ENCODE data around the gene TSR3.
A peak's percentile ranks its signal among the peaks of the same experiment; 100 is the strongest.

Gene TSR3

DNA sequence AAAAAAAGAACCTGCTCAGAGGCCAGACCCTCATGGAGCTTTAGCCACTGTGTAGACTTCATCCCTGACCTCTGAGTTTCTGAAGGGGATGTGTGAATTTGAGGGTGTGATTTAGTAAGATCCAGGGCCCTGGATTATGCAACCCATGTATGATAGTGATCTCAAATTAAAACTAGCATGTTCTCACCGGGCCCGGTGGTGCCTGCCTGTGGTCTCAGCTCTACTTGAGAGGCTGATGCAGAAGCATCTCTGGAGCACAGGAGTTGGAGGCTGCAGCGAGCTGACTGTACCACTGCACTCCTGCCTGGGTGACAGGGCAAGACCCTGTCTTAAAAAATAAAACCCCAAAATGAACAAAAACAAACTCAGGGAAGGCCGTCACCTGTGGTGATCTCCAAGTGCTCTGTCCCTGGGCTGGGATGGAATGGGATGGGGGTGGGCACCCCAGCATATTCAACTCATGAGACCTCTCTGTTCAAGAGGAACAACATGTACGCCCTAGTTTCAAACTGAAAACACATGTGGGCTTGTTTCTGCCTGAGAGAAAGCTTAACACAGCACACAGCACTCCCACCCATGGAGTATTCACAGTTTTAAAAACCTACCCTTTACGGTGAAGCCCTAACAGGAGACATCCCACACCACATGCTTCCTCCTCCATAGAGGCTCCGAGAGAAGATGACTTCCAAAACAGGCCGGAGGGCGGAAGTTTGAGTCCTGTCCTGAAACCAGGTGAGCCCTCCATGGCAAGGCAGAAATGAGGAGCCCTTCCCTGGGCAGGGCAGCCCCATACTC, 30.1 kb upstream of the TSR3 start:
- no peak overlapping the region for H3K4me3 Mint-ChIP-seq
- H3K27me3 Mint-ChIP-seq, result no peaks in the 10 kb centered on the region
- H3K4me1 Mint-ChIP-seq, result peaks cover 10% of the 10 kb centered on the region
- H3K9me3 Mint-ChIP-seq, result no peaks in the 10 kb centered on the region
- H3K27ac Mint-ChIP-seq, result no peak overlapping the region
- peaks cover 5% of the 10 kb centered on the region for H3K36me3 Mint-ChIP-seq

DNA sequence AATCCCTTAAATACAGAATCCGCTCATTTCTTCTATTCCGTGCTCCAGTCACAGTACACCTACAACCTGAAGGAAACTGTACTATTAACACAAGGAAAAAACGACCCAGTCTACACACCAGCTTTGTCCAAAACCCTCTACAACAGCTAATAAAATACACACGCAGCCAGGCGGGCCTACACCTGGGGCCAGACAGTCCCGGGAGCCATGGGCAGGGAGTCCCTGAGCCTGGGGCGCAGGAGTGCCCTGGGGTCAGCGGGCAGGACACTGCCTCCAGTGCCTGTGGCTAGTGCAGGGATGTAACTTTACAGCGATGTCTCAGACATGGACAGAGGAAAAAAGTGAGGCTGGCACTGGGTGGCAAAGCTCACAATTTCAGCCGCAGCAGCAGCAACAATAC, 28.5 kb upstream of the TSR3 start:
- peak overlapping the region; percentile 77 for H3K4me3 Mint-ChIP-seq
- H3K27me3 Mint-ChIP-seq, result no peaks in the 10 kb centered on the region
- peaks cover 7% of the 10 kb centered on the region for H3K36me3 Mint-ChIP-seq
- H3K27ac Mint-ChIP-seq, result peak overlapping the region; percentile 82
- H3K4me1 Mint-ChIP-seq, result peaks cover 13% of the 10 kb centered on the region
- H3K9me3 Mint-ChIP-seq, result no peaks in the 10 kb centered on the region

DNA sequence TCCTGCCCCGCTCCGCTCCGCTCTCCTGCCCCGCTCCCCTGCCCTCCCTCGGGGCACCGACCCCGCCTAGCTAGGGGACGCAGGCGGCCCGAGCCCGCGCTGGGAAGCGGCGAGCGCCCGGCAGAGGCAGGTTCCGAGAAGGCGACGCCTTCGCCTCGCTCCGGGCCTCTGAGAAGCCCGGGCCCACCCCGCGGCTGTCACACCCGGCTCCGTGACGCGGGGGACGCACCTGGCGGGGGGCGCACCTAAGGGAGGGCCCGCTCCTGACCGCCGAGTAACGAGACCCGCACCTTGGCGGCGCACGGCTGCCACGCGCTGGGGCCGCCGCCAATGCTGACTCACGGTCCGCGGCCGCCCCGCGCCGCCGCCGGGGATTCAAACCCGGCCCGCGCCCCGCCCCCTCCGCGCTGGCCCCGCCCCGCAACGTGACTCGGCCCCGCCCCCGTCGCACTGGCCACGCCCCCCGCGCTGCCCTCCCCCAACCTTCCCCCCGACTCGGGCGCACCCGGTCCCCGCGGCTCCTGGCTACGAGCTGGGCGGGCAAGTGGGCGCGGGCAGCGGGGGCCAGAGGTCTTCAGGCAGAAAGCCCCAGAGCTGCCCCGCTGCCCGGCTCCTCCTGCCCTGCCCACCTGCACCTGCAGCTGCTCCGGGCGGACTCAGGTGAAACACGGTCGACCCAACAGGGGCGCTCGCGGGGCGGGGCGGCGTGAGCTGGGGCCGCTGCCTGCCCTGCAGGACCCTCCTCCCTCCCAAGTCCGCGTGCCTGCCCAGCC, 27.8 kb upstream of the TSR3 start:
- H3K27ac Mint-ChIP-seq, result peak overlapping the region; percentile 82
- peak overlapping the region; percentile 77 for H3K4me3 Mint-ChIP-seq
- no peaks in the 10 kb centered on the region for H3K9me3 Mint-ChIP-seq
- H3K27me3 Mint-ChIP-seq, result no peaks in the 10 kb centered on the region
- peaks cover 13% of the 10 kb centered on the region for H3K4me1 Mint-ChIP-seq
- H3K36me3 Mint-ChIP-seq, result peaks cover 7% of the 10 kb centered on the region

DNA sequence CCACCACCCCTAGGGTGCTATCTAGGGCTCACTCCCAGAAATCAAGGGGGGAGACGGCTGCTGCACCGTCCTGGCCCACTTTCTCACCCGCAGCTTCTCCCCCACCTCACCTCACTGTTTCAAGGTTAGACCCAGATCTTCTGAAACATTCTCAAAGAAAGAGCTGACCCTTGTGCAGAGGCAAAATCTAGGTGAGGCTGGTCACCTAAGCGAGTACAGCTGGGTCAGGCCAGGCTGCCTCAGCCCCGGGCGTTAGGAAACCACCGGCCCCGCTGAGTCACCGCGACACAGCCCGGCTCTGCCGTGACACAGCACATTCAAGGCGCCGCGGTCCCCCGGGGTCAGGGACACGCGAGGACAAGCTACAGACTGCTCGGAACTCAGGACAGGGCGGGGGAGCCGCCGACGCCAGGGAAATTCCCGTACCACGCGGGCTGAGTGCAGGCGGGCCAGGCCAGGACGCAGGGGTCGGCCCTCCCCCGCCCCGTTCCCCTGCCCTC, 27.2 kb upstream of the TSR3 start:
- Mint-ChIP-seq H3K4me3 (peak overlapping the region; percentile 90), H3K27ac (peak overlapping the region; percentile 93), H3K36me3 (peaks cover 7% of the 10 kb centered on the region), H3K9me3 (no peaks in the 10 kb centered on the region), H3K27me3 (no peaks in the 10 kb centered on the region), H3K4me1 (peaks cover 13% of the 10 kb centered on the region)

DNA sequence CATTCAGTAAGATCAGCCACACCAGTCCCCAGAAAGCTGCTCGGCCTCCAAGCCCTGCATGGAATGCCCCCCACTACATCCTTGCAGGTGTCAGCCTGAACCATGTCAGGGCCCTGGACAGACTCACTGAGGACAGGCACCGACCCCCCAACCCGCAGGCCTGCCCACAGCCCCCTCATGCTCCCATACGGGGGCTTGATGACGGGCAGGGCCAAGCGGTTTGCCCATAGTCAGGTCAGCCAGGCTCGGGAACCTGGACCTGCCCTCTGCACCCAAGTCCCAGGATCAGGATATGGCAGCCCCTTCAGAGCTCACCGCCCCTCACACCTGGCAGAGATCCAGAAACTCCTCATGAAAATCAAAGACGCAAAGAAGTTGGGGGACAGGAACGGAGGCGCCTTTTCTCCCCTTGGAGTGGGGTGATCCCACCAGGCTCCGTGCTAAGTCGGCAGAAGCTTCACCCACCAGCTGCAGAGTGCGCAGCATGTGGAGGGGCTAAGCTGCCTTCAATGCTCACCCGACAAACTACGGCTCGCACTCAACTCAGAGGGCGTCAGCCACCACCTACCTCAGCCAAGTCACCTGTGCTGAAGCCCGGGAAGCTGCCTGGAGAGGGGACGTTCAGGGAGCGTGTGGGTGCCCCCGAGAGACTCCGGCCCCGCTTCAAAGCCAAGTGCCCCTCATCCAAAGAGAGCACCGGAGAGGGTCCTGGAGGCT, 26.6 kb upstream of the TSR3 start:
- Mint-ChIP-seq H3K4me1 (peaks cover 13% of the 10 kb centered on the region), H3K27ac (peak overlapping the region; percentile 93), H3K36me3 (peaks cover 7% of the 10 kb centered on the region), H3K4me3 (peak overlapping the region; percentile 90), H3K9me3 (no peaks in the 10 kb centered on the region), H3K27me3 (no peaks in the 10 kb centered on the region)

DNA sequence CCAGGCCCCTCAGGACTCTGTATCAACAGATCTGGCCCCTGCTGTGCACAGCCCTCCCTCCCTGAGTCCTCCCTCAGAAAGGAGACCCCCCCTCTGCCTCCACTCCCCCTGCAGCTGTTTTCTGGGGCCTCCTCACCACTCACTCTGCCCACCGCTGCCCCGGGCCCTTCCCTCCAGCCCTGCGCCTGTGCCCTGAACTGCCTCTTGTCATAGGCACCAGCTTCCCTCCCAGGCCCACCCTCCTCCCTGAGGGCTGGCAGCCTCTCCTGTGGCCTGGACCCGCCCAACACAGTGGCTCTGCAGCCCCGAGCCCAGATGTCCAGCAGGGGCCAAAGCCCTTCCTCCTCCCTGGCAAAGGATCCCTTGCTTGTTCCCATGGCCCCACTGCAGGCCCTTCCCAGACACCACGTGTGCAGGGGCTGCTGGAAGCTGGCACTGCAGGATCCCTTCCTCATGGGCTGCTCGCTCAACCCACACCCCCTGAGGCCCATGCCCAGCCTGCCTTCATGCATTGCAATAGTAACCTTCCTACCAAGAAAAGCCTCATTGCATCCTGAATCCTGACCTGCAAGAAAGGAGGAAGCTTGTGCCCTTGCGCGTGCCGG, 25.8 kb upstream of the TSR3 start:
- no peaks in the 10 kb centered on the region for H3K9me3 Mint-ChIP-seq
- no peak overlapping the region for H3K4me3 Mint-ChIP-seq
- H3K4me1 Mint-ChIP-seq, result peaks cover 13% of the 10 kb centered on the region
- peaks cover 7% of the 10 kb centered on the region for H3K36me3 Mint-ChIP-seq
- H3K27ac Mint-ChIP-seq, result peak overlapping the region; percentile 93
- no peaks in the 10 kb centered on the region for H3K27me3 Mint-ChIP-seq

DNA sequence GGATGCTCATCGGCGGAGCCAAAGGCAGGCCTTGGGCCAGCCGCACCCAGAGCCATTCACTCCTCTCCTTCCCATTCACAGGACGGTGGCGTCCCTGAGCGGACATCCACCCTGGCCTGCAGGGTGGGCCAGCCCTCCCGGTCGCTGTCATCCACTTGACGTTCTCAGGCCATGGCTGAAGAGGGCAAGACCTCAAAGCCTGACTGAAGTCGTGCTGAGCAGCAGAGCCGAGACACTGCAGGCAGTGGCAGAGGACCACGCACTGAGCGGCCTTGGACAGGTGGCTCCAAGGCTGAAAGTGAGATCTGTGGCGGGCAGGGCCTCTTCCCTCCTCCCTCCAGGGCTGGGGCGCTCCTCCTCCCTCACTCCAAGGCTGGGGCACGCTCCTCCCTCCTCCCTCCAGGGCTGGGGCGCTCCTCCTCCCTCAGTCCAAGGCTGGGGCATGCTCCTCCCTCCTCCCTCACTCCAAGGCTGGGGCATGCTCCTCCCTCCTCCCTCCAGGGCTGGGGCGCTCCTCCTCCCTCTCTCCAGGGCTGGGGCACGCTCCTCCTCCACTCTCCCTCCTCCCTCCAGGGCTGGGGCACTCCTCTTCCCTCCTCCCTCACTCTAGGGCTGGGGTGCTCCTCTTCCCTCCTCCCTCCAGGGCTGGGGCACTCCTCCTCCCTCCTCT, 24.2 kb upstream of the TSR3 start:
- H3K36me3 Mint-ChIP-seq, result peaks cover 5% of the 10 kb centered on the region
- H3K4me1 Mint-ChIP-seq, result peaks cover 13% of the 10 kb centered on the region
- H3K4me3 Mint-ChIP-seq, result no peak overlapping the region
- no peaks in the 10 kb centered on the region for H3K9me3 Mint-ChIP-seq
- H3K27me3 Mint-ChIP-seq, result no peaks in the 10 kb centered on the region
- no peak overlapping the region for H3K27ac Mint-ChIP-seq

DNA sequence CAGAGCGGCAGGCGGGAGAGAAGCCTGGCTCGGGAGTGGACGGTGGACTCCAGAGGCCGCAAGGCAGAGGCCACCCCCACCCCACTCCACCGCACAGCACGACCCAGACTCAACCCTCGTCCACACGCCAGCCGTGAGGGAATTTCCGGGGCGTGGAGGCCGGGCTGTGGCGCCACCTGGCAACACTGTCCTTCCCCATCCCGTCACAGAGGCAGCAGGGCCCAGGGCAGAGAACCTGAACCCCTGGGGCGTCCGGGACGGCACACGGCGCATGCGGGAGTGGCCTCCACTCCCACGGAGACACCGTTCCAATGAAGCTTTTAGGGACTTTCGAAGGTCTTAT, 23.6 kb upstream of the TSR3 start:
- Mint-ChIP-seq H3K27ac (no peak overlapping the region), H3K27me3 (no peaks in the 10 kb centered on the region), H3K4me3 (no peak overlapping the region), H3K9me3 (no peaks in the 10 kb centered on the region), H3K36me3 (peaks cover 4% of the 10 kb centered on the region), H3K4me1 (peaks cover 13% of the 10 kb centered on the region)

DNA sequence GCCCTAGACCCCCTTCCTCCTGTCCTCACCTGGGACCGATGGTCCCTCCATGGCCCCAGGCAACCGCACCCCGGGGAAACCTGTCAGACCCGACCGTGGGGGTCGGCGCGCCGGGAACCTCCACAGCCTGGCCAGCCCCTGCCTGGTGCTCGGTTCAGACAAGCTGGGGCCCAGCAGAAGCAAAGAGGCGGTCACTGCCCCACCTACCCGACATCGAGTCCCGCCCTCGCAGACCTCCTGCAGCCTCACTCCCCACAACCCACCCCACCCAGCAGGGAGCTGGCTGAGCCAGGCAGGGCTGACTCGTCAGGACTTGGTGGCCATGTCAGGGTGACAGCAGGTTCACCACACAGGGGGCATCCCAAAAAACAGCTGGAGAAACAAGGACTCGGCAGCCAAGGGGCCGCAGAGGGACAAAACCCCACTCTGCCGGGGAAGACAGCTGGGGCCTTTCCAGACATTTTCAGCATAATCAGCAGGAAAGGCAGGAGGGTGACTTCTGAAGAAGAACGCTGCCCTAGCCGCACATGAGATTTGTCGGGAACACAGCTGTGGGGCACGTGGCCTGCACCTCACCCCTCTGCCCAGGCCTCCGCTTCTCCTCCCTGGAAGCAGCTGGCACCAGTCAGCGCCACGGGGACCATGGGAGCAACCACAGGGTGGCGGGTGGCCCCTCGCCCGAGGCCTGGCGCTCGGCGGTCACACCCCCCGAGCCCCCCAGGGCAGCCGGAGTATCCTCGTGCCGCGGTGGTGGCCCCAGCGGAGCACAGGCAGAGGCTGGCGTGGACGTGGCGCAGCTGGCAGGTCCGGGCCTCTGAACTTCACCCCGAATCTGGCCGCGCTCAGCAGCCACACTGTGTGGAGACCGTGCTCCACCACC, 23.0 kb upstream of the TSR3 start:
- Mint-ChIP-seq H3K27ac (no peak overlapping the region), H3K36me3 (peaks cover 4% of the 10 kb centered on the region), H3K4me1 (peaks cover 13% of the 10 kb centered on the region), H3K4me3 (no peak overlapping the region), H3K27me3 (no peaks in the 10 kb centered on the region), H3K9me3 (no peaks in the 10 kb centered on the region)

DNA sequence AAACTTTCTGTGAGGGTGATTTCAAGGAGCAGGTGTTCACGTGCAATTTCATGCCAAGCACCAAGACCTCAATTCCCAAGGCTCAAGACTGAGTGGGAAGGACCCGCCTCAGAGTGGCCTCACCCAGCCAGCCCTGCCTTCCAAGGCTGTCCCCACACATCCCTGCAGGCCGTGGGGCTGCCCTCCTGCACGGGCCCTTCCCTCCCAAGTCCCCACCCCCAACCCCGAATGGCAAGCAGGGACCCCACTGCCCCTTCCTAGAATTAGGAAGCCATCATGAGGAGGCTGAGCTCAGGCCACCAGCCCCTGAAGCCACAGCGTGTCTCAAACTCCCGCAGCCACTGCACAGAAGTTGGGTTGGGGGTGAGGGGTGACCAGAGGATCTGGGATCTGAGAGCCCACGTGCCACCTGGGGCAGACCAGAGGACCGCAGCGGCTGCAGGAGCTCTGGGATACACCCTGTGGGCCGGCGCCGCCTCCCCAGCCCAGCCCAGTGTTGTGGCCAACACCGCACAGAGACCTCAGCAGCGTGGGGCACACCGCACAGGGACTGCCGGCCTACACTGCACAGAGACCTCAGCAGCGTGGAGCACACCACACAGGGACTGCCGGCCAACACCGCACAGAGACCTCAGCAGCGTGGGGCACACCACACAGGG, 20.7 kb upstream of the TSR3 start:
- Mint-ChIP-seq H3K36me3 (peaks cover 2% of the 10 kb centered on the region), H3K9me3 (no peaks in the 10 kb centered on the region), H3K27ac (no peak overlapping the region)

DNA sequence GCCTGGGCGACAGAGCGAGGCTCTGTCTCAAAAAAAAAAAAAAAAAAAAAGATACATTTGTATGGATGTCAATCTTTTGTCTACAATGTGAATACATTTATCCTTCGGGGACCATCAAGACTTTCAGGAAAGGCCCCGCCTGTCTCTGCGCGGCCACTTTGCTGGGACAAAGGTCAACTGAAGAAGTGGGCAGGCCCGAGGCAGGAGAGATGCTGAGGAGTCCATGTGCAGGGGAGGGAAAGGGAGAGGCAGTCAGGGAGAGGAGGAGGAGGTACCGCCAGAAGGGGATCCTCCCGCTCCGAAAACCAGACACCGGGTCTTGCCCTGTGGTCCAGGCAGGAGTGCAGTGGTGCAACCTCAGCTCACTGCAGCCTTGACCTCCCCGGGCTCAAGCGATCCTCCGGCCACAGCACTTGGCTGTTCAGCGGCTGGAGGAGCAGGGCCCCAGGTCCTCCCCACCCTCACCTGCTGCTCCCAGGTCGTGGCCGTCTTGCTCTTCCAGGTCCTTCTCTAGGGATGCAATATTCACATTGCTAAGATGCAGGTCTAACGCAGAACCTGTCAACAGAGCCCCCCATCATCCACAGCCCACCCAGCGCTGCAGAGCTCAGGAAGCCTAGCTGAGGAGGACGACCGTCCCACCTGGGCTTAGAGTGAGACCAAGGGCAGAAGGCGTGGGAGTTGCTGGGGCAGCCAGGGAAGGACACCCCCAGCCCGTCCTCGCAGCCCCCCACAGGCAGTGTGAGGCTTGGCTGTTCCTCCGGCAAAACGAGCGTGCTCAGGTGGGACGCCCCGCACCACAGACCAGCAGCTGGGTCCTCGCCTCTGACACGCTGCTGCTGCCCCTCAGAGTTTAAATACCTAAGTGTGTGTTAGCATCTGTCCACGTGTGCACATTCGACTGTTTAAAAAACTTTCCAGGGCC, 19.6 kb upstream of the TSR3 start:
- Mint-ChIP-seq H3K4me3 (no peak overlapping the region), H3K36me3 (peaks cover under 1% of the 10 kb centered on the region), H3K27me3 (no peaks in the 10 kb centered on the region), H3K27ac (no peak overlapping the region), H3K4me1 (peaks cover under 1% of the 10 kb centered on the region), H3K9me3 (no peaks in the 10 kb centered on the region)

More for the DNA sequence above, 20.7 kb upstream of the TSR3 start:
- Mint-ChIP-seq H3K4me1 (peaks cover 3% of the 10 kb centered on the region), H3K4me3 (no peak overlapping the region), H3K27me3 (no peaks in the 10 kb centered on the region)

DNA sequence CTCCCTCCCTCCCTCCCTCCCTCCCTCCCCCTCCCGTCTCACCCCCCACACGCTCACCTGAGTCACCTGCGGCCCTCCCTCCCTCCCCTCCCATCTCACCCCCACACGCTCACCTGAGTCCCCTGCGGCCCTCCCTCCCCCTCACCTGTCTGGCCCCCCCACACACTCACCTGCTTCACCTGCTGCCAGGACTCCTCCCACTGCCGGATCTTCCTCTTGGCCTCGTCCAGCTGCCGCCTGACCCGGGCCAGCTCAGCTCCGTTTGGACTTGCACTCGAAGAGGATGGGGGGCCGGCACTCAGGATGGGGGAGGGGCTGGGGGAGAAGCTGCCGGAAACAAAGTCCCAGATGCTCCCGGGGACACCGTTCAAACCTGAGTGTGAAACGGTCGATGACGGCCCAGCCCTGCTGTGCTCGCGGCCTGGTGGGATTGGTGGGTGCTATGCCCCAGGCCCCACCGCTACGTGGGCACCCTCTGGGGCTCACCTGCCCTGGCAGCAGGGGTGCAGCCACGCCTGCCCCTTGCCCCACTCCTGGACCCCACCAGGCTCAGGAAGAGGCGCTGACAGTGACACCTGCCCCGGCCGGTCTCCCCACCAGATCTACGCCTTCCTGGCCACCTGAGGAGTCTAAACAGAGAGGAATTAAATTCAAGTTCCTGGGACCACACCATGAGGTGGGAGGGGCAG, 16.0 kb upstream of the TSR3 start:
- H3K27ac Mint-ChIP-seq, result no peak overlapping the region
- H3K4me1 Mint-ChIP-seq, result no peaks in the 10 kb centered on the region
- H3K27me3 Mint-ChIP-seq, result no peaks in the 10 kb centered on the region
- no peak overlapping the region for H3K4me3 Mint-ChIP-seq
- H3K36me3 Mint-ChIP-seq, result peaks cover 2% of the 10 kb centered on the region
- H3K9me3 Mint-ChIP-seq, result no peaks in the 10 kb centered on the region

All from activated naive CD4-positive, alpha-beta T cell treated with anti-CD3 and anti-CD28 coated beads, Interleukin-2, amount 50 U/mL, for 24 hours (primary cell).